GM12865 (cell line): ENCODE results near the gene UQCRC1.

Experiments
- DNase-seq: peaks from one replicate; pipeline ENCODE4 v3.0.0; 2010; ENCODE audit warnings: low read depth
- H3K4me3 ChIP-seq: 2 replicates; pipeline ENCODE4 v1.5.1; 2011; ENCODE audit warnings: mild to moderate bottlenecking, low read depth, low read length, control low read depth
- TF ChIP-seq, protein P1 (sequence below): IDR thresholded peaks from 2 replicates; pipeline ENCODE4 v1.5.1; 2011; ENCODE audit warnings: low read length, control low read depth, low read depth, inconsistent platforms; ENCODE audit not compliant: insufficient read depth; ENCODE audit errors: missing control alignments

UQCRC1 gene

DNA sequence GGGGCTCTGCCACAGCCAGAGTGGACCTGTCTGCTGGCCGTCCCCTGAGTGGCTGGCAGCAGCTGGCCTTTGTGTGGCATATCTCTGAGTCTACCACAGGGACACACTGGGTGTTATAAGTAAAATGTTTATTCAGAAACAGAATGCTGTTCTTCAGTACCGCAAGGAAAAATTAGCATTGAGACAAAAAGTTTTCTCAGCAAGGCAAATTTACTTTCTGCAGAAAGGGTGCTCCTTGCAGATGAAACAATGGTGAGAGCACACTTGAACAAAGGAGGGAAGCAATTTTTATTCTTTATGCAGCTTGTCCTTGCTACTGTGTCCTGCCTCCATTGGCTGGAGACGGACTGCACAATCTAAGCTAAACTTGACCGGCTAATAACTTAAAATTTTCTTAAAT lies 8.1 kb upstream of the UQCRC1 start:
- H3K4me3 ChIP-seq, result no peak overlapping the region
- DNase-seq, result no peak
- TF ChIP-seq, protein P1, sequence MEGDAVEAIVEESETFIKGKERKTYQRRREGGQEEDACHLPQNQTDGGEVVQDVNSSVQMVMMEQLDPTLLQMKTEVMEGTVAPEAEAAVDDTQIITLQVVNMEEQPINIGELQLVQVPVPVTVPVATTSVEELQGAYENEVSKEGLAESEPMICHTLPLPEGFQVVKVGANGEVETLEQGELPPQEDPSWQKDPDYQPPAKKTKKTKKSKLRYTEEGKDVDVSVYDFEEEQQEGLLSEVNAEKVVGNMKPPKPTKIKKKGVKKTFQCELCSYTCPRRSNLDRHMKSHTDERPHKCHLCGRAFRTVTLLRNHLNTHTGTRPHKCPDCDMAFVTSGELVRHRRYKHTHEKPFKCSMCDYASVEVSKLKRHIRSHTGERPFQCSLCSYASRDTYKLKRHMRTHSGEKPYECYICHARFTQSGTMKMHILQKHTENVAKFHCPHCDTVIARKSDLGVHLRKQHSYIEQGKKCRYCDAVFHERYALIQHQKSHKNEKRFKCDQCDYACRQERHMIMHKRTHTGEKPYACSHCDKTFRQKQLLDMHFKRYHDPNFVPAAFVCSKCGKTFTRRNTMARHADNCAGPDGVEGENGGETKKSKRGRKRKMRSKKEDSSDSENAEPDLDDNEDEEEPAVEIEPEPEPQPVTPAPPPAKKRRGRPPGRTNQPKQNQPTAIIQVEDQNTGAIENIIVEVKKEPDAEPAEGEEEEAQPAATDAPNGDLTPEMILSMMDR, result no peak

DNA sequence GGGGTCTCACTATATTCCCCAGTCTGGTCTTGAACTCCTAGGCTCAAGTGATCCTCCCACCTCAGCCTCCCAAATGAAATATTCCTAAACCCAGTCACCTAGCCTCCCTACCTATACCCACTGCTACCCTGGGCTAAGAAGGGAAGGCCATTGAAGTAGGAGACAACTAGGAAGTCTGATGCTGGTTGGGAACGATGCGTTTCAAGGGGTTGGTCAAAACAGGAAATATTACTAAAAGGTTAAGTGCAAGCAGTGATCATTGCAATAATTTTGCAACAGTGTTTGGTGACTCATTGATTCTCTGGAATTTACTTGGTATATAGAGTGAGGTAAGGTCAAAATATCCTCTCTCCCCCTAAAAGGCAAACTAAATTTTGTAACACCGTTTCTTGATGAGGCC lies 4.6 kb upstream of the UQCRC1 start:
- no peak for DNase-seq
- TF ChIP-seq, protein P1, result no peak
- no peak overlapping the region for H3K4me3 ChIP-seq

DNA sequence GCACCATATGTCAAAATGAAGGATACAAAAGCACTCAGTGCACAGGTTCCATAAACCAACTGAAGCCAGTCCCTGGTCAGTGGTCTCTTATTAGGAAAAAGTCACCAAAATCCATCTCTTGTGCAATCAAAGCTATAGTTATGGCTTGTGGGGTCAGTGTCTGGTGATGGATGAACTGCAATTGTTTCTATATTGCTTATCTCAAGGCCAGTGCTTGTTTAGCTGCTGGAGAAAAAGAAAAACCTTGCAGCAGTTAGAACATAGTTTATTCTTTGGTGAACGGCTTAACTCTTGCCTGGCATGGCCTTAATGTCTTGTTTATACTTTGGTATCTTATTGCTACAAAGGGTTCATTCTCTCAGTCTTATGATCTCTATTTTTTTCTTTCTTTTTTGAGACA lies 2.9 kb upstream of the UQCRC1 start:
- TF ChIP-seq, protein P1, result no peak
- no peak for DNase-seq

DNA sequence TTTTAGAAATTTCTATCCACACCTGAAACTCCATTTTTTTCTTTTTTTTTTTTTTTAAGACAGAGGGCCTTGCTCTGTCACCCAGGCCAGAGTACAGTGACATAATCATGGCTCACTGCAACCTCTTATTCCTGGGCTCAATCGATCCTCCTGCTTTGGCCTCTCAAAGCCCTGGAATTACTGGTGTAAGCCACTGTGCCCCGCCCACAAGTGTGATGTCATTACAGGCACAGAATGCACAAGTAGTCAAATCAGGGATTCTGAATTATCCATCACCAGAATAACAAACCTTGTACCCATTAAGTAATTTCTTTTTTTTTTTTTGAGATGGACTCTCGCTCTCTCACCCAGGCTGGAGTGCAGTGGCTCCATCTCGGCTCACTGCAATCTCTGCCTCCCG lies 1.9 kb downstream of the UQCRC1 start:
- H3K4me3 ChIP-seq, result no peak overlapping the region
- no peak for DNase-seq
- TF ChIP-seq, protein P1, result no peak

More for the DNA sequence above, 2.9 kb upstream of the UQCRC1 start:
- H3K4me3 ChIP-seq, result no peak overlapping the region

DNA sequence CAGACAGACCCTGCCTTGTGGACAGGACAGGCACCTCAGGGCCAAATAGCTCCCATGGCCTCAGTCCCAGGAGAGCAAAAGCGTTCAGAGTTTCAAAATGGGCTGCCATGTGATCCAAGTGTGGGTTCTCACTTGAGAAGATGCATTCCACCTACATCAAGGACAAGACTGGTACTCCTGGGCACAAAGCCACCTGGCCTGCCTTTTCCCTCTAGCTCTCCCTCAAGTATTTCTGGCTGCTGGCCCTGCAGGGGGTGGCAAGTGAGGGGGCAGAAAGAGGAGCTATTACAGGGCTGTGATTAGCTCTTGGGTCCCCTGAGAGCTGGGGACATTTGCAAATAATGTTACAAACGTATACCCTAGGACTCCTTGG lies 7.8 kb downstream of the UQCRC1 start:
- no peak for DNase-seq
- TF ChIP-seq, protein P1, result no peak

DNA sequence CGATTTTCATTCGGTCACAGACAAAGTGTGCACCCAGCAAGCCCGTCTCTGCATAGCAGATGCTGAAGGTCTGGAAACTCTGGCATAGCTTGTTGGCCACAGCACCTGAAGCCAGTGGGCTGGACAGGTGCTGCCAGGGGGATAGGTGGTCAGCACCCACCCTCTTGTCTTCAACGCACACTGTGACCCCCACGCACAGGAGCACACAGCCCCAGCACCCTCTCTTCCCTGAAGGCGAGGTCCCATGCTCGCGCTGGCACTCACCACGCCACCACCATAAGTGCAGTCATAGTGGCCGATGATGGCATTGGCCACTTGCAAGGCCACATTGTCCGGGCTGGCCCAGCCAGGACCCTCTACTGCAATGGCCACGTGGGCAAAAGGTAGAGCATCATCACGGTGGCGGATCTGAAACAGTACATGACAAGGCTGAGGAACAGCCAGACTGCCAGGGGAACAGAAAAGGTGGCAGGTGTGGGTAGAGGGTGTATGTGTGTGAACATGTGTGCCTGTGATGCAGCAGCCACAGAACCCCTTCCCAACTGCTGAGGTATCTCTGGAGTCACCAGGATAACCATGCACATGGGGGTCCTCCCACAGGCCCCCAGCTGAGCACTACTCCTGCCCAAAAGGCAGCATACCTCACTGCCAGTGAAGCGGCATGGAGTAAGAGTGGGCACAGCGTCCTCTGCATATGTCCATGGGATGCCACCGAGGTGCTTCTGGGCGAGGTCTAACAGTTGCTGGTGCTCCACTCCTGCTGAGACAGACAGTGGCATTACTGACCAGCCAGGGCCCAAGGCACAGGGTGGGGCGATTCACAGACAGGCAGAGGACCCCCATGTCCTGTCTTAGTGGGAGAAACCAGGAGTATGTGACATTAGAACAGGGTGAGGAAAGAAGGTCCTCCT lies 8.5 kb downstream of the UQCRC1 start:
- TF ChIP-seq, protein P1, result no peak
- DNase-seq, result no peak
- no peak overlapping the region for H3K4me3 ChIP-seq

More for the DNA sequence above, 7.8 kb downstream of the UQCRC1 start:
- H3K4me3 ChIP-seq, result no peak overlapping the region
